ENCODE results near the gene ITGB1. TPM values are rescaled to one million over a fixed set of nuclear protein-coding genes. Genes with fewer than 3 reads are reported as not detected.

The ITGB1 gene
- total RNA-seq, 1 experiment from 2014 or later: 317 TPM

GRCh38 chr10:32985341-32985764 is 27.3 kb upstream of the ITGB1 start (continued):
- TF ChIP-seq, protein P1, sequence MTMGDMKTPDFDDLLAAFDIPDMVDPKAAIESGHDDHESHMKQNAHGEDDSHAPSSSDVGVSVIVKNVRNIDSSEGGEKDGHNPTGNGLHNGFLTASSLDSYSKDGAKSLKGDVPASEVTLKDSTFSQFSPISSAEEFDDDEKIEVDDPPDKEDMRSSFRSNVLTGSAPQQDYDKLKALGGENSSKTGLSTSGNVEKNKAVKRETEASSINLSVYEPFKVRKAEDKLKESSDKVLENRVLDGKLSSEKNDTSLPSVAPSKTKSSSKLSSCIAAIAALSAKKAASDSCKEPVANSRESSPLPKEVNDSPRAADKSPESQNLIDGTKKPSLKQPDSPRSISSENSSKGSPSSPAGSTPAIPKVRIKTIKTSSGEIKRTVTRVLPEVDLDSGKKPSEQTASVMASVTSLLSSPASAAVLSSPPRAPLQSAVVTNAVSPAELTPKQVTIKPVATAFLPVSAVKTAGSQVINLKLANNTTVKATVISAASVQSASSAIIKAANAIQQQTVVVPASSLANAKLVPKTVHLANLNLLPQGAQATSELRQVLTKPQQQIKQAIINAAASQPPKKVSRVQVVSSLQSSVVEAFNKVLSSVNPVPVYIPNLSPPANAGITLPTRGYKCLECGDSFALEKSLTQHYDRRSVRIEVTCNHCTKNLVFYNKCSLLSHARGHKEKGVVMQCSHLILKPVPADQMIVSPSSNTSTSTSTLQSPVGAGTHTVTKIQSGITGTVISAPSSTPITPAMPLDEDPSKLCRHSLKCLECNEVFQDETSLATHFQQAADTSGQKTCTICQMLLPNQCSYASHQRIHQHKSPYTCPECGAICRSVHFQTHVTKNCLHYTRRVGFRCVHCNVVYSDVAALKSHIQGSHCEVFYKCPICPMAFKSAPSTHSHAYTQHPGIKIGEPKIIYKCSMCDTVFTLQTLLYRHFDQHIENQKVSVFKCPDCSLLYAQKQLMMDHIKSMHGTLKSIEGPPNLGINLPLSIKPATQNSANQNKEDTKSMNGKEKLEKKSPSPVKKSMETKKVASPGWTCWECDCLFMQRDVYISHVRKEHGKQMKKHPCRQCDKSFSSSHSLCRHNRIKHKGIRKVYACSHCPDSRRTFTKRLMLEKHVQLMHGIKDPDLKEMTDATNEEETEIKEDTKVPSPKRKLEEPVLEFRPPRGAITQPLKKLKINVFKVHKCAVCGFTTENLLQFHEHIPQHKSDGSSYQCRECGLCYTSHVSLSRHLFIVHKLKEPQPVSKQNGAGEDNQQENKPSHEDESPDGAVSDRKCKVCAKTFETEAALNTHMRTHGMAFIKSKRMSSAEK (CRISPR knock-in tag; IDR thresholded peaks at IDR 0.05; ENCODE audit: borderline replicate concordance): no peak
- no peak for TF ChIP-seq ZNF219 (CRISPR knock-in tag; IDR thresholded peaks at IDR 0.05; ENCODE audit: borderline replicate concordance)
- no peak for TF ChIP-seq PREB (CRISPR knock-in tag; IDR thresholded peaks at IDR 0.05; ENCODE audit: borderline replicate concordance)
- TF ChIP-seq, protein P2, sequence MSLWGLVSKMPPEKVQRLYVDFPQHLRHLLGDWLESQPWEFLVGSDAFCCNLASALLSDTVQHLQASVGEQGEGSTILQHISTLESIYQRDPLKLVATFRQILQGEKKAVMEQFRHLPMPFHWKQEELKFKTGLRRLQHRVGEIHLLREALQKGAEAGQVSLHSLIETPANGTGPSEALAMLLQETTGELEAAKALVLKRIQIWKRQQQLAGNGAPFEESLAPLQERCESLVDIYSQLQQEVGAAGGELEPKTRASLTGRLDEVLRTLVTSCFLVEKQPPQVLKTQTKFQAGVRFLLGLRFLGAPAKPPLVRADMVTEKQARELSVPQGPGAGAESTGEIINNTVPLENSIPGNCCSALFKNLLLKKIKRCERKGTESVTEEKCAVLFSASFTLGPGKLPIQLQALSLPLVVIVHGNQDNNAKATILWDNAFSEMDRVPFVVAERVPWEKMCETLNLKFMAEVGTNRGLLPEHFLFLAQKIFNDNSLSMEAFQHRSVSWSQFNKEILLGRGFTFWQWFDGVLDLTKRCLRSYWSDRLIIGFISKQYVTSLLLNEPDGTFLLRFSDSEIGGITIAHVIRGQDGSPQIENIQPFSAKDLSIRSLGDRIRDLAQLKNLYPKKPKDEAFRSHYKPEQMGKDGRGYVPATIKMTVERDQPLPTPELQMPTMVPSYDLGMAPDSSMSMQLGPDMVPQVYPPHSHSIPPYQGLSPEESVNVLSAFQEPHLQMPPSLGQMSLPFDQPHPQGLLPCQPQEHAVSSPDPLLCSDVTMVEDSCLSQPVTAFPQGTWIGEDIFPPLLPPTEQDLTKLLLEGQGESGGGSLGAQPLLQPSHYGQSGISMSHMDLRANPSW (CRISPR knock-in tag; conservative IDR thresholded peaks at IDR 0.05; ENCODE audit: low read depth): no peak
- TF ChIP-seq NFATC4 (CRISPR knock-in tag; IDR thresholded peaks at IDR 0.05): no peak
- no peak for TF ChIP-seq CBFB (CRISPR knock-in tag; IDR thresholded peaks at IDR 0.05; ENCODE audit: low read depth)
- no peak for TF ChIP-seq ZNF416 (CRISPR knock-in tag; IDR thresholded peaks at IDR 0.05)
- TF ChIP-seq ZNF512 (CRISPR knock-in tag; IDR thresholded peaks at IDR 0.05; ENCODE audit: borderline replicate concordance): no peak
- TF ChIP-seq CREB1 (CRISPR knock-in tag; IDR thresholded peaks at IDR 0.05): no peak
- TF ChIP-seq ZNF138 (CRISPR knock-in tag; conservative IDR thresholded peaks at IDR 0.05): no peak

DNA sequence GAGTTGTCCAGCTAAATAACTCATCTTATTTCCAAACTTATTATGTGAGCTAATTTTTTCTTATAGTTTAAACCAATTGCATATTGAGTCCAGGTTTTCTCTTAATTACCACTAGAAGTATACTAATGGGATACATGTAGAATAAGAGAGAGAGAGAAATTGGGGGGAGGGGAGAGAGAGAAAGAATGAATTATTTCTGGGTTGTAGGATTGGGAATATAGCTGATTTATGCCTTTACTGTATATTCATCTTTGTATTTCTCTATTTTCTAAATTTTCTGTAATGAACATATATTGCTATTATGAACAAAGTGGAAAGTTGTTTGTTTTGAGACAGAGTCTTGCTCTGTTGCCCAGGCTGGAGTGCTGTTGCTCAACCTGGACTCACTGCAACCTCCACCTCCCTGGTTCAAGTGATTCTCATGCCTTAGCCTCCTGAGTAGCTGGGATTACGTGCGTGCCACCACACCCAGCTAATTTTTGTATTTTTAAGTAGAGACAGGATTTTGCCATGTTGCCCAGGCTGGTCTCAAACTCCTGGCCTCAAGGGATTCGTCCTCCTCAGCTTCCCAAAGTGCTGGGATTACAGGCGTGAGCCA is 26.1 kb upstream of the ITGB1 start:
- POLR2A ChIA-PET: no interaction called here
- no peaks in the 10 kb centered on the region for H3K9me3 Mint-ChIP-seq
- H3K36me3 Mint-ChIP-seq: no peaks in the 10 kb centered on the region
- no peak overlapping the region for H3K4me3 Mint-ChIP-seq
- TF ChIP-seq ZNF121 (CRISPR knock-in tag; IDR thresholded peaks at IDR 0.05): peak; percentile 33; the same call in 1 of the 2 replicates
- no peak for TF ChIP-seq EMX1 (CRISPR knock-in tag; IDR thresholded peaks at IDR 0.05)
- no peaks in the 10 kb centered on the region; the same call in 1 of the 2 replicates for H3K27me3 Mint-ChIP-seq (ENCODE audit: low read depth)
- CTCF ChIA-PET: no interaction called here
- DNase-seq (ENCODE audit: low spot score) (no peak), ATAC-seq (no peak)
- H3K27ac Mint-ChIP-seq: no peak overlapping the region
- H3K4me1 Mint-ChIP-seq: peaks cover 56% of the 10 kb centered on the region

Data from WTC11 (cell line).